GM19023 (cell line): Measurements from ENCODE around the gene EGR2.
A peak's percentile ranks its signal among the peaks of the same experiment; 100 is the strongest.

Experiments used
- ATAC-seq: cut with Tn5 transposase; IDR thresholded peaks from one replicate; pipeline ENCODE4 v1.9.1; 2021; ENCODE audit warnings: mild to moderate bottlenecking, moderate library complexity; ENCODE audit not compliant: unreplicated experiment

Gene EGR2

DNA sequence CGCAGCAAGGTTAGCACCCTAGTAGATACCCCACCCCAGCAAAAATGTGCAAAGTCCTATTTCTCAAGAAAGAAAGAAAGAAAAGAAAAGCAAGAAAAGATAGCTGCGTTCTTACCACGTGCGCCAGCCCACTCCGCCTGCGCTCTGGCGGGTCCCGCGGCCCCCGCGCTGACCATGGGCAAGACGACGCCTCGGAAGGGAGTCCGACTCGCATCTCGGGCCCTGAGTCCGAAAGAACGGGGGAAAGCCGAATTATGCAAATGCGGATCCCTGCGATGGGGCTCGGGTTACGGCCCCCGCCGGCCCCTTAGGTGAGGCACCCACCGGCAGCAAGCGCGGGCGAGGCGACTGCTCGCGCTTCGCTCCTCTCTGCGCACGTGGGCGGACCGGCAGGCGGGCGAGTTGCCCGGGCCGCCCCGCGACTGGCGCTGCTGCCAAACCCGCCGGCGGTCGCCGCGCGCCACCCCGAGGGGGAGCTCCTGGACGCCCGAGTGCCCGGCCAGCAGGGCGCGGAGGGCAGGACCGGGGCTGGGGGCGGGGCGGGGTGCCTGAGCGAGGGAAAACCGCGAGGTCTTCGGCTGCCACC is 2.4 kb upstream of the EGR2 start:
- no peak for ATAC-seq

DNA sequence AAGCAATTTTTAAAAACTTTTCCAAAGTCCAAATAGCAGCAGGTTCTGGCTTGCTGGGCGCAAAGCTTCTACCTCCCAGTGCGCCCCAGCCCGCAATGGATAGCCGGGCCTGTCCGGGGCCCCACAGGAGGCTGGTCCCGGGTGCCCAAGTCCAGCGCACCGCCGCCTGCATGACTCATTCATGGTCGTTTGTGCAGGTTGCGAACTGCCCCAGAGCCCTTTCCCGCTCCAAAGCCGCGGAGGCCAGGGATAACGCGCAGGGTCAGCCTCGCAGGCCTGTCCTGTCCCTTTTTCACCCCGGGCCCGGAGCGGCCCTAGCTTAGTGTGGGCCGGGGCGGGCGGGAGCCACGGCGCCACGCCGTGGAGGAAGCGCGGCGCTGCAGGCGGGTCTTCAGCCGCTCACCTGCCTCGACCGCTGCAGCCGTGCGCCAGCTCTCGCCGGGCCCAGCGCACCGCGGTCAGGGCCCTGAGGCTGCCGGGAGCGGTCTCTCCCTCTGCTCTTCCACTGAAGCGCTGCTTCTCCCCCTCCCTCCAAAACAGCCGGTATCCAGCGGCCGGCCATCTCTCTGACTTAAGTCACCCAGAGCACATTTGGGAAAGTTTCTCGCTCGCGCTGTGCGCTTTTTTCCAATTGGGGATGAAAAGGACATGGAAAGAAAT is 1.7 kb upstream of the EGR2 start:
- ATAC-seq, result peak; percentile 38

- ATAC-seq, result peak; percentile 19
Observed at GRCh38 chr10:62817121-62817765, 1.1 kb upstream of the EGR2 start.

GRCh38 chr10:62816076-62816330 is 163 bp downstream of the EGR2 start:
- no peak for ATAC-seq

DNA sequence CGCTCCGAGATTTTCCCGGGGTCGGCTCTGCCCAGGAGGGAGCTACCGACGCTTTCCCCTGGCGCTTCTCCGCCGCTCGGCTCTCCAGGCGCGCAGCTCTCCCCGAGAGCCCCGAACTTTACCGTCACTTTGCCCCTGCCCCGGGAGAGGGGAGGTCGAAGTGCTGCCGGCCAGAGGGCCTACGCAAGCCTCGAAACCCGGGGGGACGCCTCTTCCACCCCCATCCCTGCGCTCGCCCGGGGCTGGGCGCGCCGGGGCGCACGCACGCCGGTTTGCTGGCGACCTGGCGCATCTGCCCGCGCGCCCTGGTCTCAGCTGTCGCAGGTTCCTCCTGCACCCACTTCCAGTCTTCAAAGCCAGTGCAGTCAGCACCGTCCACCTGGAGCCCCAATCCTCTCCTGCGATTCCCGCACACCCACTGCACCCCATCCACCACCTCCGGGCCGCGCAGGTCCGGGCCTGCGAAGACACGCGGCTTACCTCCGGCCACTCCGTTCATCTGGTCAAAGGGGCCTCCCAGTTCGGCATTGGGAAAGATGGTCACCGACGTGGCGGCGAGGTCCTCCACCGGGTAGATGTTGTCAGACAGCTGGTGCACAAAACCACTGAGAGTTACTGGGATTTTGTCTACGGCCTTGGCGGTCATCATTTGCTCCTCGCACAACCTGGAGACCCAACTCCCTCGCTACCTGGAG is 638 bp downstream of the EGR2 start:
- ATAC-seq, result no peak

DNA sequence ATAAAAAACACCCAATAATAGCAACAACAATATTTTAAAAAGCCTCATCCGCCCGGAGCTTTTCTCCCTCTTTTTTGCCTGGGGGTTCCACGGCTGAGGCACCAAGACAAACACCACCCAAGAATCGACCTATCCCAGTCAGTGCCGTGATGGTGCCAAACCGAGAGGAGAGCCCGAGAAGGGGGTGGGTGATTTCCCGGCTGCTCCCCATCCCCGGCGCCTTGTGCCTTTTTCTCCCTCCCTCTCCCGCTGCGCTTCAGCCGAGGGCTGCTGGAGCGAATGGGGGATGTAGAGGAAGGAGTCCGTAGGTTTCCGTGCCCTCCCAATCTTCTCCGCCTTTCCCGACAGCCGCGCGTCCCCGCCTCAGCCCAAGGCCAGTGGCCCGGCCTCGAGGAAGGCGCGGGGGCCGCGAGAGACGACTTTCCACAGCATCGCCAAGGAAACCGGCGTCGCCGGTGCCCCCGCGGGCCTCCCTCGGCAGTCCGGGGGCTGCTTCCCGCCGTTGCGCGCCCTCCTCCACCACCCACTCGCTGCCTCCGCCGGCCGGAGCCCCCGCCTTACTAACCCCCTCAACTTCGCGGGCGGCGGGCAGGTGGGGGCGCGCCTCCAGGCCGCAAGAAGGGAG is 1.3 kb downstream of the EGR2 start:
- no peak for ATAC-seq

- no peak for ATAC-seq
Observed at GRCh38 chr10:62813981-62814380, 2.2 kb downstream of the EGR2 start.

- no peak for ATAC-seq
Observed at GRCh38 chr10:62813453-62813852, 2.7 kb downstream of the EGR2 start.

DNA sequence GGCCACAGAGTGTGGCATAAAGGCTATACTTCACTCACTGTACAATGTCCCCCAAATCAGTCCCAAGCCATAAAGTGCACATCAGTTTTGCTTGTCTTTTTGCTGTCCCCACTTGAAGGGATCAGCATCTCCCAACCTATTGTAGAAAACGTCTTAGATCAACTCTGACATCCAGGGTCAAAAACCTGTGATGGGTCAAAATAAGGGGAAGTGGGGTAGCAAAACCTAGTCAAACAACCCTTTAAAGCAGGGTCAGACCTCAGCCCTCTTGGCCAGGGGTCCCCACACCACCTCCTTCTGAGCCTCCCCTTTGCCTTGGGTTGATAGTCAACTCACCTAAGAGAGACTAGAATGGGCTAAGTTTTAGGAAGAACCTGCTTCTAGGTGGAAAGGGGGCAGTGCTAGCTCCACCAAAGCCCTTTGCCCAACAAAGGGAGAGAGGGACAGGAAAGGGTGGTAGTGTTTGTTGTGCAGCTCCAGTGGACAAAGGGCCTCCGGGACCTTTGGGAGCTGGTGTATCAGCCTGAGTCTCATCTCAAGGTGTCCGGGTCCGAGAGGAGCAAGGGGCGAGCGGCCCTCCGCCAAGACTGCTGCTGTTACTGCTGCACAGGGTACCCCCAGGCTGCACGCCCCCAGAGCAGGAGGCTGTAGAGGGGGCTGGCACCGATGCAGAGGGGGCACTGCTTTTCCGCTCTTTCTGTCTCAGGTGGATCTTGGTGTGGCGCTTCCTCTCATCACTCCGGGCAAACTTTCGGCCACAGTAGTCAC is 3.3 kb downstream of the EGR2 start:
- no peak for ATAC-seq

DNA sequence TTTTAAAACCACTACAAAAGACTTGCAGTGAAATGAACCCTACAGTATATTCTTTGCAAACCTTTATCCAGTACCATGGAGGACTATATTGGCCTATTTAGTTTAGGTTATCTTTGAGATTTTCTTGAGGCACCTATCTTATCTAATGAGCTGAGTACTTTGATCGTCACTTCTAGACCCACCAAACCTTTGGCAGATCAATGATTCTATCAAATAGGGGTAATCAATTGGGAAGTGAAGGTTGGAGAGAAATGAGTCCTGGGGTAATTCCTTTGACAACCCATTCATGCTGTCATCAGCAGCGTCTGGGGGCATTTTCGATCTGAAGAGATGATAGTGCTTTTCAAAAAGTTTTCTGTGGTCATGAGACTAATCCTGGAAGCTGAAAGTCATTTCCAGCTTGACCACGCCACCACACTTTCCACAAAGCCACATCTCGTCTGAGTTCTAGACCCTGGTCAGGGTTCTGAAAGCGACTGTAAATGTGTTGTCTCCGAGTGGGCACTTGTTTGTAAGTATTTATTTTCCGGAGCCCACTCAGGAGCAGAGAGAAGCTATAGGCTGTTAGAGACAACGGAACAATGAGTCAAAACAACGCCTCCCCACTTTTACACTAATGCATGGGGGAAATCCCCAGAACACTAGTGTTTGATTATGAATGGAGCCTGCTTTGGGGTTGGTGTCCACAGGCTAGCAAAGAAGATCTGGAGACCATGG is 4.8 kb downstream of the EGR2 start:
- peak; percentile 48 for ATAC-seq

DNA sequence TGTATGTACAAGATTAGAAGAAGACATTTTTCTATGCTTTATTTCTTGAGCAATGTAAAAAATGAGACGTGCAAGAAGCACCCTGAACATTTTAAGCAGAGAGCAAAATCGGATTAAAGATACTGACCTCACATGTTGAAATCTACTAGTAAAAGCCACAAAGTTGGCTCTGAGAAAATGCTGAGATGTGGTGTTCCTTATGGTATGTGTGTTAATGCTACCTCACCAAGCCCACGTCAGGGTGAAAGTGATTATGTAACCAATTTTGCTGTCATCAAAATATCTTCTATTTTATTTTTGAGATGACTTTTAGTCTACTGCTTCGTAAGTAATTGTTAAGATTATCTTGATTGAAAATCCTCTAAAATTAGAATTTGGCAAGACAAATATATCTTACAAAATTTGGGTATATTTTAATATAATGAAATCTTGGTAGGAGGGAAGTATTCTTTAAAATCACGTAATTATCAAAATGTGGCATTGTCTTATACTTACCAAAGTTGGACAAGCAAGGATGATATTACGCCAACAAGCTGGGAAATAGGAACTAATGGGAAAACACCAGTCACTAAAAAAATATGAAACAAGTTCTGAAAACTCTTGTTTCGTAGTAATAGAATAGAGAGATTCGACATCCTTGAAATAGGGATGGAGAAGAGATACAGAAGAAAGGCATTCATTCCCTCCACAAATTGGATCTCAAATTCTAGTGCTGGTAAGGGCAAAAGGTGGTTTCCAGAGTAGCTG is 5.8 kb downstream of the EGR2 start:
- ATAC-seq, result no peak

- ATAC-seq, result no peak
Observed at GRCh38 chr10:62806251-62806650, 9.9 kb downstream of the EGR2 start.

DNA sequence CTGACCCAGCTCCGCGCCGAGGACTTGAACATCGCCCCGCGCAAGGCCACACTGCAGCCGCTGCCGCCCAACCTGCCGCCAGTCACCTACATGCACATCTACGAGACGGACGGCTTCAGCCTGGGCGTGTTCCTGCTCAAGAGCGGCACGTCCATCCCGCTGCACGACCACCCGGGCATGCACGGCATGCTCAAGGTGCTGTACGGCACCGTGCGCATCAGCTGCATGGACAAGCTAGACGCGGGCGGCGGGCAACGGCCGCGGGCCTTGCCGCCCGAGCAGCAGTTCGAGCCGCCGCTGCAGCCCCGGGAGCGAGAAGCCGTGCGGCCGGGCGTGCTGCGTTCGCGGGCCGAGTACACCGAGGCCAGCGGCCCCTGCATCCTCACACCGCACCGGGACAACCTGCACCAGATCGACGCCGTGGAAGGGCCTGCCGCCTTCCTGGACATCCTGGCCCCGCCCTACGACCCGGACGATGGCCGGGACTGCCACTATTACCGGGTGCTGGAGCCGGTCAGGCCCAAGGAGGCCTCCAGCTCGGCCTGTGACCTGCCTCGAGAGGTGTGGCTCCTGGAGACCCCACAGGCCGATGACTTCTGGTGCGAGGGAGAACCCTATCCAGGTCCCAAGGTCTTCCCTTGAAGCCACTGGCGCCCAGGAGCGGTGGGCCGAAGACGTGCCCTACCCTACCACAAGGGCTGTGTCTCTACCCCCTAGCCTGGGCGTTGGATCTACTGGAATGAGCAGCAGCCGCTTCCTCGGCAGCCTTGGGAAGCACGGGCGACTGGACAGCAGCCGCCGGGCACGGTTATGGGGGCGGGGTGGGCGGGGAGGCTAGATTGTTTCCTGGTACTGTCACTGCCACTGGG is 10.7 kb downstream of the EGR2 start:
- ATAC-seq, result peak; percentile 12

DNA sequence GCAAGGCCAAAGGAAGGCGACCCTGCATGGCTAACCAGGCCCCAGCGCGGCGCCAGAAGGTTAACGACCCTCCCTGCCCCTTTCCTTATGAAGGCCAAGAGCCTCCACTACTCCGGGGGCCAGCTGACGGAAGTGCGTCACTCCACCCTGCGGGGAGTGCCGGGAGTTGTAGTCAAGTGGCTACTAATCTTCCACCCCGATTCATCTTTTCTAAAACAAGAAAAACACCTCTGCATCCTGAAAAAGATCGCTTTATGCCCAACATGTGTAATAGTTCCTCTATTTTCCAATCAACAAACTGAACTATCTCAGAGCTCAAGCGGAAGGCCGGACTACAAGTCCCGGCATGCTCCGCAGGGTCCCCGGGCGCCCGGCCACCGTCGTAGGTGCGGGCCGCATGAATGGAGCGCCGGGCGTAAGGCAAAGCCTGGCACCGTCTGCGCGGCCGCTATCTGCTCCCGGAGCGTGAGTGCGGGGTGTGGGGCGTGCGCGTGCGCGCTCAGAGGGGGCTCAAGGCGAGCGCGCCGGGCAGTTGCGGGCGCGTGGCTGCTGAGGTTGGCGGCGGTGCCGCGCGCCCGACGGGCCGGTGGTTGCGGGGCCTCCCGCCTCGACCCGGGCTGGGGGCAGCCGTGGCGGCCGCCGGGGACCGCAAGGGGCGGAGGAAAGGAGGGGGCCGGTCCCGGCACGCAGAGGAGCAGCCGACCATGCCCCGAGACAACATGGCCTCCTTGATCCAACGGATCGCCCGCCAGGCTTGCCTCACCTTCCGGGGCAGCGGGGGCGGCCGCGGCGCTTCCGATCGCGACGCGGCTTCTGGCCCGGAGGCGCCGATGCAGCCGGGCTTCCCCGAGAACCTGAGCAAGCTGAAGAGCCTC is 11.6 kb downstream of the EGR2 start, which contains the start of gene ADO:
TSS of gene ADO (plus strand) at position 365 of the 875 bp plus-strand sequence. CDS start at position 705, 340 bp downstream.
- peak; percentile 83 for ATAC-seq

DNA sequence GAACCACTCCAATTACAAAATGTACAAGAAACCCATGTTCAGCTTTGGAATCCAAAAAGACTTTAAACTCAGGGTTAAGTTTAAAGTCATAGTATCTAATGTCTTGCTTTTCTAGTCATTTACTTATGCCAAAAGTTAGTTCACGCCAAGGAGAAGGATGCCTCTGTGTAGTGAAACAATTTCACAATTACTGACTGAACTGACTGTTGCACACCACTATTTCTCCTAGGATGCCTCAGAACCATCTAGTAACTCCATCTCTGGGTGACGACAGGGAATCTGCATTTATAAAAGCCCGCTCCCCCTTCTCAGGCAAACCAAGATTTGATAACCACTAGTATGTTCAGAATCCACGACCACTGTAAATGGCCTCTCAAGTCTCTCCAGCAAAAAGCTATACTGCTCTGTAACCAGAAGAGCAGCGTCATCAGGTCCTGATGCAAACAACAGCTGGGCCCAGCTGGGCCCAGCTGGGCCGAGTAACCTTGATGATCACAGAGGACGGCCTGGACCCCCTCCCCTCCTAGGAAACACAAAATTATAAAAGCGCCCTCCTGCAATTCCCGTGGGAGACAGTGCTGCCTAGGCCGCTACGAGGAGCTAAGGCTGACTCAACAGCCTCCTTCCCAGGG is 12.3 kb downstream of the EGR2 start:
- peak; percentile 3 for ATAC-seq

- no peak for ATAC-seq
Observed at GRCh38 chr10:62801871-62802270, 14.3 kb downstream of the EGR2 start.

DNA sequence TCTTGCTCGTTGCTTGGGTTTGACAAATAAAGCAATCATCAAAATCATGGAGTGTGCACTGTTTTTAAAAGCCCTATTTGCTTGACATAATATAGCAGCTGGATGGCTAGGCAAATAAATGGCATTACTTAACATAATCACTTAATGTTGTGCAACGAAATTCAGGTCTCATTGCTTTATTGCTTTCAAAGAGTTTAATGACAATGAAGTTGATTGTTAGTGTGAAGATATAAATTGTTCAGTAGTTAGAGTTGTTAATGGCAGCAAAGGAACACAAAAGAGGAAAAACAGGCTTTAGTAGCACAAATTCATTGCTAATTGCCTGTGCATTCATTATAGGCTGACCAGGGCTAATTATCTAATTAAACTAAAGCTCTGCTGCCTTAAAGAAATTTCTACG is 19.3 kb downstream of the EGR2 start:
- ATAC-seq, result no peak
